ENCODE results near the gene CFAP74.

- TF ChIP-seq POLR2A (IDR thresholded peaks at IDR 0.05): no peak
- no peak for TF ChIP-seq CTCF (IDR thresholded peaks at IDR 0.05)
Measured at GRCh38 chr1:1989102-1989542, 14.5 kb downstream of the CFAP74 start.

Data from testis (tissue), 2 donors.